Prostate gland (tissue), 2 donors: ENCODE data around the gene ORAI1. TPM values are rescaled to one million over a fixed set of nuclear protein-coding genes. Genes with fewer than 3 reads are reported as not detected.
A peak's percentile ranks its signal among the peaks of the same experiment; 100 is the strongest.

Source experiments
- DNase-seq: peaks from one replicate; pipeline ENCODE4 v3.0.0-alpha.2; 2019; ENCODE audit warnings: low spot score
- H3K27ac ChIP-seq, 2 donors: fragments of 200-600 bp; sonication (generic); 2 replicates each; pipeline ENCODE4 v1.5.1; 2017 to 2019
- H3K27me3 ChIP-seq: fragments of 200-600 bp; sonication (generic); replicated peaks from 2 replicates; pipeline ENCODE4 v1.5.1; 2019; ENCODE audit not compliant: insufficient read depth
- H3K36me3 ChIP-seq, 2 donors: fragments of 200-600 bp; sonication (generic); 1 replicate in 1 of 2; 2 replicates in 1 of 2; pipeline versions ENCODE4 v1.5.1 to v1.8.1; 2017 to 2019
- H3K4me1 ChIP-seq: fragments of 200-600 bp; sonication (generic); replicated peaks from 2 replicates; pipeline ENCODE4 v1.5.1; 2019
- H3K4me3 ChIP-seq, 2 donors: fragments of 200-600 bp; sonication (generic); 2 replicates each; pipeline ENCODE4 v1.5.1; 2017 to 2019
- H3K9me3 ChIP-seq: fragments of 200-600 bp; sonication (generic); 2 replicates; pipeline ENCODE4 v1.5.1; 2017
- POLR2A ChIP-seq: fragments of 450-650 bp; IDR thresholded peaks from one replicate; pipeline ENCODE4 v1.6.1; 2016; ENCODE audit warnings: antibody characterized with exemption, mild to moderate bottlenecking
- POLR2AphosphoS5 ChIP-seq: sonication (generic); formaldehyde crosslinking; IDR thresholded peaks from one replicate; pipeline ENCODE4 v1.6.1; 2017; ENCODE audit warnings: antibody characterized with exemption
- WGBS: methylation state at CpG from one replicate; pipeline ENCODE4 v1.1.5; 2018; 5-methylcytosine and 5-hydroxymethylcytosine counted together
- intact Hi-C: fragments of 100-400 bp; cut with DNase I; formaldehyde crosslinking; loops from one replicate; pipeline ENCODE4 v1.14.2; 2022
- total RNA-seq, 2 donors: library from RNA; depleted of rRNA; stranded (reverse); fragments of >200 nt; gene quantifications; one replicate each; pipeline ENCODE4 v1.1.0, GENCODE V29; 2016
- TF ChIP-seq, protein P1 (sequence below), 4 experiments: fragments of 200-600 bp in 2 of 4; fragments of 450-650 bp in 2 of 4; sonication (generic) in 2 of 4; IDR thresholded peaks; 1 replicate in 3 of 4; 2 replicates in 1 of 4; pipeline ENCODE4 v1.5.1; 2016 to 2019; ENCODE audit warnings: antibody characterized with exemption in 4 of 4, mild to moderate bottlenecking in 2 of 4, moderate library complexity in 2 of 4

ORAI1 gene
- total RNA-seq, 2 donors from 2014 or later: 5.5 to 71.1 TPM

- Histone ChIP-seq H3K27ac (peak overlapping the region; percentile 1 to 33), H3K9me3 (no peaks in the 10 kb centered on the region), H3K4me3 (no peak overlapping the region), H3K36me3 (no peaks in the 10 kb centered on the region), H3K27me3 (no peaks in the 10 kb centered on the region), H3K4me1 (no peaks in the 10 kb centered on the region)
- TF ChIP-seq POLR2AphosphoS5 (no peak), POLR2A (no peak)
- TF ChIP-seq, protein P1, sequence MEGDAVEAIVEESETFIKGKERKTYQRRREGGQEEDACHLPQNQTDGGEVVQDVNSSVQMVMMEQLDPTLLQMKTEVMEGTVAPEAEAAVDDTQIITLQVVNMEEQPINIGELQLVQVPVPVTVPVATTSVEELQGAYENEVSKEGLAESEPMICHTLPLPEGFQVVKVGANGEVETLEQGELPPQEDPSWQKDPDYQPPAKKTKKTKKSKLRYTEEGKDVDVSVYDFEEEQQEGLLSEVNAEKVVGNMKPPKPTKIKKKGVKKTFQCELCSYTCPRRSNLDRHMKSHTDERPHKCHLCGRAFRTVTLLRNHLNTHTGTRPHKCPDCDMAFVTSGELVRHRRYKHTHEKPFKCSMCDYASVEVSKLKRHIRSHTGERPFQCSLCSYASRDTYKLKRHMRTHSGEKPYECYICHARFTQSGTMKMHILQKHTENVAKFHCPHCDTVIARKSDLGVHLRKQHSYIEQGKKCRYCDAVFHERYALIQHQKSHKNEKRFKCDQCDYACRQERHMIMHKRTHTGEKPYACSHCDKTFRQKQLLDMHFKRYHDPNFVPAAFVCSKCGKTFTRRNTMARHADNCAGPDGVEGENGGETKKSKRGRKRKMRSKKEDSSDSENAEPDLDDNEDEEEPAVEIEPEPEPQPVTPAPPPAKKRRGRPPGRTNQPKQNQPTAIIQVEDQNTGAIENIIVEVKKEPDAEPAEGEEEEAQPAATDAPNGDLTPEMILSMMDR (IDR thresholded peaks at IDR 0.05): no peak
- DNase-seq: no peak
- intact Hi-C loops: no loop called here
- WGBS: 16% methylated on average over 11 of the region's 11 CpGs
Observed at GRCh38 chr12:121610239-121611149, 15.8 kb upstream of the ORAI1 start.

GRCh38 chr12:121611306-121611705 lies 15.0 kb upstream of the ORAI1 start:
- no peak overlapping the region for H3K27ac ChIP-seq
- no peaks in the 10 kb centered on the region for H3K9me3 ChIP-seq
- H3K27me3 ChIP-seq: no peaks in the 10 kb centered on the region
- H3K36me3 ChIP-seq: no peaks in the 10 kb centered on the region
- TF ChIP-seq, protein P1 (IDR thresholded peaks at IDR 0.05): no peak
- TF ChIP-seq POLR2A (no peak), POLR2AphosphoS5 (no peak)
- 78% methylated on average over 2 of the region's 2 CpGs for WGBS
- no peak overlapping the region for H3K4me3 ChIP-seq
- intact Hi-C loops: no loop called here
- DNase-seq: no peak
- no peaks in the 10 kb centered on the region for H3K4me1 ChIP-seq

DNA sequence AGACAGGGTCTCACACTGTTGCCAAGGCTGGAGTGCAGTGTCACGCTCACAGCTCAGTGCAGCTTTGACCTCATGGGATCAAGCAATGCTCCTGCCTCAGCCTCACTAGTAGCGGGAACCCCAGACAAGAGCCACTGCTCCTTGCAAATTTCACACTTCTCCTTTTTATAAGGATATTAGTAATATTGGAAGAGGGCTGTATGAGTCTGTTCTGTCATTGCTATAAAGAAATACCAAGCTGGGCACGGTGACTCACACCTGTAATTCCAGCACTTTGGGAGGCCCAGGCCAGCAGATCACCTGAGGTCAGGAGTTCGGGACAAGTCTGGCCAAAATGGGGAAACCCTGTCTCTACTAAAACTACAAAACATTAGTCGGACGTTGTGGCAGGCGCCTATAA lies 12.9 kb upstream of the ORAI1 start:
- H3K27me3 ChIP-seq: no peaks in the 10 kb centered on the region
- no peaks in the 10 kb centered on the region for H3K4me1 ChIP-seq
- DNase-seq: no peak
- H3K27ac ChIP-seq: no peak overlapping the region
- intact Hi-C loops: no loop called here
- H3K9me3 ChIP-seq: no peaks in the 10 kb centered on the region
- H3K36me3 ChIP-seq: no peaks in the 10 kb centered on the region
- no peak overlapping the region for H3K4me3 ChIP-seq
- TF ChIP-seq, protein P1 (IDR thresholded peaks at IDR 0.05): no peak
- TF ChIP-seq POLR2AphosphoS5: no peak
- TF ChIP-seq POLR2A: no peak
- WGBS: 96% methylated on average over 7 of the region's 7 CpGs

DNA sequence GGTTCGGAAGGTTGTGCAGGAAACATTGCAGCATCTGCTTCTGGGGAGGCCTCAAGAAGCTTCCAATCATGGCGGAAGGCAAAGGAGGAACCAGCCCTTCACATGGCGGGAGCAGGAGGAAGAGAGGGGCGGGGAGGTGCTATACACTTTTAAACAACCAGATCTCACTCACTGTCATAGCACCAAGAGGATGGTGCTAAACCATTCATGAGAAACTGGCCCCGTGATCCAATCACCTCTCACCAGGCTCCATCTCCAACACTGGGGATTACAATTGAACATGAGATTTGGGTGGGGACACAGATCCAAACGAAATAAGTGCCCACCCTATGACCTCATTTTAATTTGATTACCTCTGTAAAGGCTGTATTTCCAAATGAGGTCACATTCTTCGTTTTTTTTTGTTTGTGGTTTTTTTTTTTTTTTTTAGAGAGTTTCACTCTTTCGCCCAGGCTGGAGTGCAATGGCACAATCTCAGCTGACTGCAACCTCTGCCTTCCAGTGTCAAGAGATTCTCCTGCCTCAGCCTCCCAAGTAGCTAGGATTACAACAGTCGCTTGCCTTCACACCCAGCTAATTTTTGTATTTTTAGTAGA lies 11.4 kb upstream of the ORAI1 start:
- no peak overlapping the region for H3K4me3 ChIP-seq
- DNase-seq: no peak
- H3K4me1 ChIP-seq: no peaks in the 10 kb centered on the region
- 82% methylated on average over 9 of the region's 9 CpGs for WGBS
- H3K9me3 ChIP-seq: no peaks in the 10 kb centered on the region
- intact Hi-C loops: no loop called here
- H3K27ac ChIP-seq: no peak overlapping the region
- H3K27me3 ChIP-seq: no peaks in the 10 kb centered on the region
- H3K36me3 ChIP-seq: no peaks in the 10 kb centered on the region
- TF ChIP-seq, protein P1 (IDR thresholded peaks at IDR 0.05): no peak
- TF ChIP-seq POLR2A (no peak), POLR2AphosphoS5 (no peak)
